M059J (cell line): ENCODE results near the gene TRAK1. TPM values are rescaled to one million over a fixed set of nuclear protein-coding genes. Genes with fewer than 3 reads are reported as not detected.

Experiments
- DNase-seq: peaks from one replicate; pipeline ENCODE4 v3.0.0-alpha.2; 2012; ENCODE audit warnings: low read depth
- total RNA-seq: library from RNA; depleted of rRNA; stranded (reverse); fragments of >200 nt; shearing (Covaris generic); gene quantifications from 2 replicates; pipeline ENCODE4 v1.2.3, GENCODE V29; 2014

The TRAK1 gene
- total RNA-seq, 1 experiment from 2014 or later = 9.6 TPM

DNA sequence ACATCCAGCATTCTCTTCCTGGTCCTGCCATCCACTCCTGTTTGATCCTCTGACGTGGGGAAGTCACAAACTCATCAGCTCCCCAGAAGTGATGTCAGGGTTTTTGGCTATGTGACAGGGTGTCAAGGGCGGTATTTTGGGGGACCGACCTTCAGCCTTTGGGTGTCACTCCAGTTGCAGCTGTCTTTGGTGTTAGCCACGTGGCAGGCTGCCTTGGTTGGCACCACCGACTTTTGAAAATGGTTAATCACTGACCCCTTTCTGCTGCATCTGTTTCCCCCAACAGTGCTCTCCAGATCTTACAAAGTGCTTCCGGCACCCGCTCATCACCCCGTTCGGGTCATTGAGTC, 86.6 kb downstream of the TRAK1 start:
- no peak for DNase-seq

DNA sequence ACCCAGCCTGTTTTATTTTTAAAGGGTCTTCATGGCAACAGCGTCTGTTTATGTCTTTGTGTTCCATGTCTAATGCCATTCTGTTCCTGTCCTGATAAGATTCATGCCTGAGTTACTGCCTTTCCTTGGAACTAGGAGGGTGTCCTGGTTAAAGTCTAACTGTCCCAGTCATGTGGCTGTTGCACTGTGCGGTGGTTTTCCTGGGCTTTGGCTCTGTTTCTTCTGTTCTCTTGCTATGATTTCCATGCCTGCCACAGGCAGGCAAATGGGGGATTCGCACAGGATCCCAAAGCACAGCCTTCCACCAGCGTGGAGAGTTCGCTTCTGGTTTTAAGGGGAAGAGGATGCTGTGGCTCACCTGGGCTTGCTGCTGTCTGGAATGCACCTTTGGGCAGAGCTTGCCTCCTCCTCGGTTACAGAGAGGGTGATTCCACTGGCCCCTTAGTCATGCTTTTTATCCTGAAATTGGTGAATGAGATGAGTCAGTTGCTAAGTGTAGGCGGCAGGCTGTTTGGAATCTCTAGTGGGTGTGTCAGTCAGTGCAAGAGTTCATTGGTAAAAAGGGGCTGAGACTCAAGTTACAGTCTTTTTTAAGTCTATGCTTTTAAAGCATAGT, 88.1 kb downstream of the TRAK1 start:
- peak; percentile 85 for DNase-seq

GRCh38 chr3:42180901-42181300, 89.7 kb downstream of the TRAK1 start:
- no peak for DNase-seq

GRCh38 chr3:42182555-42182954, 91.4 kb downstream of the TRAK1 start:
- no peak for DNase-seq

GRCh38 chr3:42183991-42184632, 93.0 kb downstream of the TRAK1 start:
- DNase-seq = no peak

DNA sequence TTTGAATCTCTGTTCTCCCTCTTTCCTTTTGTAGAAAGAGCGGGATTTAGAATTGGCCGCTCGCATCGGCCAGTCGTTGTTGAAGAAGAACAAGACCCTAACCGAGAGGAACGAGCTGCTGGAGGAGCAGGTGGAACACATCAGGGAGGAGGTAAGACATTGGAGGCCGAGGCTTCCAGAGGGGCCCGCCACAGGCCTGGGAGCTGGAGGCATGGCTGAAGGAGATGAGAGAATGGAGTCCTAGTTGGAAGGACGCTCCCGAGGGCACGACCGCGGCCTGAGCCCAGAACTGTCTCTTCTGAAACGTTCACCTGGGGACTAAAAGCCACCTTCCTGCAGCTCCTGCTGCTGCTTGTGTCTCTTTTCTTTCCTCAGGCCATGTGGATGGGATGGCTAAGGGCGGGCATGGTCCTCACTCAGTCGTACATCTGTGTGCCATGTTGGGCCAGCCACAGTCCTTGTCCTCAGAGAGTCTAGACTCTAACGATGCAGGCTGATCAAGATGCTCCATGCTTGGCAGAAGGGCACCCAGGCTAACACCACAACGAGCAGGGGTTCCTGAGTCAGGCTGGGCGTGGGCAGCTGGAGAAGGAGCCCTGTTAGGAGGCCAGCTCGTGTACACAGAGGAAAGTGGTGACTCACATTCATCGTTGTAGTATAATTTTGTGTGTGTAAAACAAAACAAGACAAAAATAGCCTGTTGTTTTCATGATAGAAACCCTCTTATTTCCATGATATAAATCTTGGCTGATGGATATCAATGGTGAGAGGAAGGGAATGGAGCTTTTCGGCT, 93.7 kb downstream of the TRAK1 start:
- peak; percentile 70 for DNase-seq

DNA sequence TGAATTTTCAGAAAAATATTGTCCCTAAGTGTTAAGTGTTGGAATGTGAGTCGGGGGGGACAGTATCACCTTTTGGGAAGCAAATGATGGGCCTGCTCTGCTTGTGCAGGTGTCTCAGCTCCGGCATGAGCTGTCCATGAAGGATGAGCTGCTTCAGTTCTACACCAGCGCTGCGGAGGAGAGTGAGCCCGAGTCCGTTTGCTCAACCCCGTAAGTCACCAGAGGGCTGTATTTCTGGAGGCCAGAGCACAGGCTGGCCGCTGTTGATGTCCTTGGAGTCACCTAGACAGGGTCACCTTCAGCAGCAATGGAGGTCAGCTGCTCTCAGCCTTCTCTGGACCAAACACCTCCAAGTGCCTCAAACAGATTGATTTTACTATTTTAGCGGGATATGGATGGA, 96.8 kb downstream of the TRAK1 start:
- DNase-seq = no peak

DNA sequence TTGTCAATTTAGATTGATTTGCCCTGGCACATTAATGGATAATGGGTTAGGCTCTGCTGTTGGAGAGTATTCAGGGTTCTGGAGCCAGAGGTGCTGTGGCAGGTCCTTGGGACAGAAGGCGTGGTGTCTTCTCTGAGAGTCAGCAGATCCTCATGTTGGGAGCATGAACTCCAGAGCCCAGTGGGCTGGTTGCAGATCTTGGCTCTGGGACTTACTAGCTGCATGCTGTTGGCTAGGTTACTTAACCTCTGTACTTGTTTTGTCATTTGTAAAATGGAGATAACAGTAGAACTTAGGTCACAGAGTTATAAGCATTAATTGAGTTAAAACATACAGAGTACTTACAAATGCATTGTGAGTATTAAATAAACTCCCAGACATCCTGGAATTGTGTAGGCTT, 97.2 kb downstream of the TRAK1 start:
- DNase-seq = no peak

GRCh38 chr3:42189001-42189460, 97.9 kb downstream of the TRAK1 start:
- DNase-seq = no peak

GRCh38 chr3:42189736-42190135, 98.6 kb downstream of the TRAK1 start:
- peak; percentile 53 for DNase-seq

GRCh38 chr3:42190701-42191442, 99.7 kb downstream of the TRAK1 start:
- peak; percentile 51 for DNase-seq

GRCh38 chr3:42191443-42191747, 100.2 kb downstream of the TRAK1 start:
- DNase-seq = no peak

DNA sequence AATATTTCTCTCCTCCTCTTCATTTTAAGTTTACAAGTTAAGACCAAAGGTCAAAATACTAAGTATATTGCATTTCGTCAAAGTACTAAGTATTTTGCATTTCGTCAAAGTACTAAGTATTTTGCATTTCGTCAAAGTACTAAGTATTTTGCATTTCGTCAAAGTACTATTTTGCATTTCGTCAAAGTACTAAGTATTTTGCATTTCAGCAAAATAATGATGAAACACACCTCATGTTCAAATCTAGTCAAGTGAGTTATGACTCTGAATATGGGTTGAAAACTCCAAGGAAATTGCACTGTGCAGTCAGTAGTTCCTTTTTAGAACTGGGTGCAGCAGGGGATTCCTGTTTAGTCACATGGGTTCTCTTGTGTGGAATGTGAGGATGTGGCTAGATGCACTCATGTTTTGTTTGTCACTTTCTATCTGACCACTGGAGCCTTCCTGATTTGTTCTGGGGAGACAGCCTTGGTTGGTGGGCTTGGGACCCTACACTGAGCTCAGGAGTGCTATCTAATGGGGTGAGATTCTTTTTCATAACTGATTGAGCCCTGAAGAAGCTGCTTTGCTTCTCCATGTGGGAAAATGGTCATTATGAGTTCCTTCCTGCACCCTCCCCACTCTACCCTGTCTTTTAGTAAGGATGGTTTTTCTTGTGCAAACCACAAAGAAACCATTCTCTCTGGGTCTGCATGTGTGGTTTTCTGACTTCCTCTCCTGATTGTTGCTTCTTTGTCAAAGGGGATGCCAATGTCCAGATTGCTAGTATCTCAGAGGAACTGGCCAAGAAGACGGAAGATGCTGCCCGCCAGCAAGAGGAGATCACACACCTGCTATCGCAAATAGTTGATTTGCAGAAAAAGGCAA, 101.4 kb downstream of the TRAK1 start:
- peak; percentile 22 for DNase-seq

DNA sequence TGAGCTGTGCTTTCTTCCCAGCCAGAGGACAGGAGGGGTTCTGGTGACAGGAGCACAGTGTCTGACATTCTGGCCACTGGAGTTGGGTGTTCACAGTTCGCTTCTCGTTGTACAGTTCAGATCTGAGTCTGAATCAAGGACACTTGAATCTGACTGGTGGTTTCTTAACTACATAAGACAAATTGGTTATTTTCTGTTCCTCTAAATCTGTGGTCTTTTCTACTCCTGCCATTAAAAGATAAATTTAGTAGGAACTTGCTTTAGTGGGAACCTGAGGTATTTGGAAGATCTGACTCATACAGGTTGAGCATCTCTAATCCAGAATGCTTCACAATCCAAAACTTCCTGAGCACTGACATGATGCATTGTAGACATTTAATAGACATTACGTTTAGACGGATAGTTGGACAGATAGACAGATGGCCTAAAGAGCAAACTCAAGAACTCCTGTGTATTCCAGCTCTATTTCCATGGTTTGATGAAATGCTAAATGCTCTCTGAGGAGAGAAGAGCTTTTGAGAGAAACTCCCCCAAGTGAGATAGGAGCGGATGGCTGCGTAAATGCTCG, 103.9 kb downstream of the TRAK1 start:
- no peak for DNase-seq

DNA sequence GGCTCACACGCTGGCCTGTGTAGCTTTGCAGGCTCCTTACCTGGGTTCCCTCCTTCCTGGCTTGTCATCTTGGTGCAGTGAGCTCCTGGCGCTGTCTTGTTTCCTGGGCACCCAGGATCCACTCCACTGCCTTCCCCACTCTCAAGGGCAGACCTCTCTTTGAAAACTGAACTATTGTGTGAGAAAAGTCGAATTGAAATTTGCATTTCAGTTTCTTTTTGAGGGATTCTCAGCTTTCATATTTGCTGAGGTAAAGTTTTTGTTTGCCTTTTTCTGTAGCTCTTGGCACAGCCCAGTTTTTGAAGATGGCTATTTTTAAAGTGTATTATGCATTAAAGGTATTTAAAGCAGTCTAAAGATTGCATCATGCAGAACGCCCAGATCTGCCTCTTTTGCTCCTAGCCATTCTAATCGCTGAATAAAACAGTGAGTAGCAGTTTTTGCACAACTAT, 104.7 kb downstream of the TRAK1 start:
- no peak for DNase-seq

GRCh38 chr3:42198709-42199108, 107.6 kb downstream of the TRAK1 start:
- no peak for DNase-seq

DNA sequence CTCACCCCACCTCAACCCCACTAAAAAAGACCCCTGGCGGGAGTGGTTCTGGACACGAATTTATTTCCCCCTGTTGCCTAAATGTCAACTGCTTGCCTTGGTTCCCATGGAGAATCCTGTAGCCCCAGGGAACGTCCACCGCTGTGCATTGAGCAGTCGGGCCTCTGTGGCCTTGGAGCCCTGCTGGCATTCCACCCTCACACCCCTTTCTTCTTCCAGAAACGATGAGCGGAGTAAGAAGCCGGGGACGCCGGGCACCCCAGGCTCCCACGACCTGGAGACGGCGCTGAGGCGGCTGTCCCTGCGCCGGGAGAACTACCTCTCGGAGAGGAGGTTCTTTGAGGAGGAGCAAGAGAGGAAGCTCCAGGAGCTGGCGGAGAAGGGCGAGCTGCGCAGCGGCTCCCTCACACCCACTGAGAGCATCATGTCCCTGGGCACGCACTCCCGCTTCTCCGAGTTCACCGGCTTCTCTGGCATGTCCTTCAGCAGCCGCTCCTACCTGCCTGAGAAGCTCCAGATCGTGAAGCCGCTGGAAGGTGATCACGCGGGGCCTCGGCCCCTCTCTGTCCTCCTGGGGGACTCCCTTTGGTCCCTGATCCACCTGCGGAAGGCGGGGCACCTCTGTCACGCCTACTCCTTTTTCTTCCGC, 111.2 kb downstream of the TRAK1 start:
- DNase-seq = no peak

DNA sequence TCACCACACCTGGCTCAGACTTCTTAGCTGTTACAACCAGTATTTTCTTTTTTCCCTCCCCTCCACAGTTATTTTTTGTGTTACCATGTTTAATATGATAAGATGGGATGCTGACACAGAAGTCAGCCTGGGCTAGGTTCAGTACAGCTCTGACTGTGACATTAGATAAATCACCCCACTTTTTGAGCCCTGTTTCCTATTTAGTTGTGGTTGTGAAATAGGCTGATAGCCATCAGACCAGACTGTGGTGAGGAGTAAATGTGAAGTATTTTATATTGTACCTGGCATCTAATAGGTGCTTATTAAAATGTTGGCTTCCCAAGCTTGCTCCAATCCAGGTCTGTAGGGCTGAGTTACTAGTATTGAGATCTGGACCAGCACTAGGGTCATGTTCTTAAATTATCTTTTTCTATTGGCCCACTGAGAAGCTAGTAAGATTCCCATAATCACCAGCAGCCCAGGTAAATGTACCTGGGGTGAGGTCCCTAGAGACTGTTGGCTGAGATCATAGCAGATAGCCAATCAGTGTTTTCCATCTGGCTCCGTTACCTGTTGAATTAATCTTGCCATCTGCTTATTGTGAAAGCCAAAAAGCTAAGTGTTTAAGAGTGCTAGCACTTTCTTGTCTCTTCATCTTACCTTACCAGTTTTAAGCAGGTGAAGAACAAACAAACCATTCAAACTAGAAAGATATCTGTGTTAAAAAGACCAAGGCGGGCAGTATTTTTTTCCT, 113.9 kb downstream of the TRAK1 start:
- no peak for DNase-seq

GRCh38 chr3:42205800-42206514, 114.8 kb downstream of the TRAK1 start:
- DNase-seq = no peak
